HepG2 (cell line): ENCODE data around the gene AP1S3. TPM values are rescaled to one million over a fixed set of nuclear protein-coding genes. Genes with fewer than 3 reads are reported as not detected.

Source experiments
- ATAC-seq: fragments of 200-7000 bp; cut with Tn5 transposase; 3 replicates; pipeline ENCODE4 v1.9.1; 2020; ENCODE audit warnings: mild to moderate bottlenecking, moderate library complexity
- BruUV-seq: library from RNA; stranded (reverse); fragments of 400-500 nt; replicated peaks from 2 replicates; lab custom pipeline; 2021; lab: Mats Ljungman, UMichigan
- CTCF ChIA-PET: fragments of 300-600 bp; formaldehyde crosslinking; extraction: SDS; loops from one replicate; lab custom pipeline; 2021; ENCODE audit warnings: low total read pairs, inconsistent platforms, low intra/inter-chr PET ratio; lab: Yijun Ruan, JAX
- POLR2A ChIA-PET: fragments of 350-600 bp; sonication (Branson Sonifier 250); formaldehyde crosslinking; loops from one replicate; lab custom pipeline; 2020; ENCODE audit warnings: antibody characterized with exemption, inconsistent platforms; lab: Yijun Ruan, JAX
- DNase-seq: peaks from one replicate; pipeline ENCODE4 v3.0.0-alpha.2; 2015; ENCODE audit warnings: low spot score
- FAIRE-seq: peaks from 3 replicates; lab custom pipeline; 2011; peaks lifted over from hg19 to GRCh38; lab: Jason Lieb, UNC
- H2AFZ ChIP-seq: one replicate; pipeline ENCODE4 v1.6.1; 2011; ENCODE audit warnings: low read length, inconsistent platforms
- H3K27ac ChIP-seq: fragments of 300-600 bp; 3 replicates; pipeline ENCODE4 v1.8.0; 2011; ENCODE audit warnings: mixed run types, mild to moderate bottlenecking, mixed read lengths, low read length, inconsistent platforms; ENCODE audit not compliant: insufficient read depth; ENCODE audit errors: extremely low read length
- H3K27me3 ChIP-seq, 2 experiments: fragments of 200-600 bp in 1 of 2; 2 replicates in 1 of 2; 3 replicates in 1 of 2; pipeline versions ENCODE4 v1.6.0 to v1.8.0; 2011; ENCODE audit warnings: low read length in 2 of 2, mild to moderate bottlenecking in 2 of 2, moderate library complexity in 2 of 2, inconsistent platforms in 1 of 2; ENCODE audit not compliant: insufficient read depth in 2 of 2, control insufficient read depth in 1 of 2
- H3K36me3 ChIP-seq, 2 experiments: fragments of 200-600 bp in 1 of 2; replicated peaks in 1 of 2; 2 replicates in 1 of 2; 3 replicates in 1 of 2; pipeline versions ENCODE4 v1.5.1 to v1.8.0; 2011; ENCODE audit warnings: low read length in 2 of 2, inconsistent platforms in 1 of 2; ENCODE audit not compliant: insufficient read depth in 2 of 2, control insufficient read depth in 1 of 2
- H3K4me1 ChIP-seq: 2 replicates; pipeline ENCODE4 v1.5.1; 2012; ENCODE audit warnings: low read length, inconsistent platforms; ENCODE audit not compliant: insufficient read depth
- H3K4me2 ChIP-seq: 2 replicates; pipeline ENCODE4 v1.6.0; 2011; ENCODE audit warnings: low read depth, low read length, inconsistent platforms
- H3K4me3 ChIP-seq, 3 experiments: fragments of 200-600 bp in 1 of 3; sonication (generic), shearing (Covaris generic) in 1 of 3; replicated peaks in 1 of 3; 2 replicates each; pipeline ENCODE4 v1.5.1; 2011 to 2016; ENCODE audit warnings: low read length in 3 of 3, inconsistent platforms in 2 of 3, low read depth in 2 of 3, mild to moderate bottlenecking in 2 of 3, control low read depth in 1 of 3, mixed read lengths in 1 of 3; ENCODE audit not compliant: insufficient read depth in 1 of 3
- H3K79me2 ChIP-seq: one replicate; pipeline ENCODE4 v1.6.1; 2011; ENCODE audit warnings: low read length, inconsistent platforms; ENCODE audit not compliant: insufficient read depth
- H3K9ac ChIP-seq: 2 replicates; pipeline ENCODE4 v1.6.0; 2011; ENCODE audit warnings: mild to moderate bottlenecking, low read depth, low read length, inconsistent platforms; ENCODE audit not compliant: insufficient read depth
- H3K9me3 ChIP-seq: 2 replicates; pipeline ENCODE4 v1.5.1; 2012; ENCODE audit warnings: mild to moderate bottlenecking, low read length
- H4K20me1 ChIP-seq: 2 replicates; pipeline ENCODE4 v1.6.0; 2011; ENCODE audit warnings: inconsistent platforms, mild to moderate bottlenecking, low read length, moderate library complexity; ENCODE audit not compliant: insufficient read depth
- ATF7 ChIP-seq, 2 experiments: fragments of 450-650 bp in 1 of 2; sonication (generic) in 1 of 2; formaldehyde crosslinking in 1 of 2; IDR thresholded peaks; 2 replicates each; pipeline versions ENCODE4 v1.4.0 to v1.6.1; 2016 to 2020; ENCODE audit warnings: antibody characterized with exemption in 1 of 2, mild to moderate bottlenecking in 1 of 2, missing genetic modification reagents in 1 of 2
- CEBPG ChIP-seq: IDR thresholded peaks from 2 replicates; pipeline ENCODE4 v1.6.1; 2016
- ETV6 ChIP-seq: sonication (generic); formaldehyde crosslinking; conservative IDR thresholded peaks from 2 replicates; pipeline ENCODE4 v1.4.0; 2020; ENCODE audit warnings: missing genetic modification reagents
- HNRNPK ChIP-seq: fragments of 200-400 bp; formaldehyde crosslinking; IDR thresholded peaks from 2 replicates; pipeline ENCODE4 v1.6.1; 2018; ENCODE audit warnings: low read length, low read depth, moderate library complexity, mild to moderate bottlenecking; ENCODE audit not compliant: poor library complexity, severe bottlenecking
- HNRNPUL1 ChIP-seq: fragments of 200-400 bp; formaldehyde crosslinking; IDR thresholded peaks from 2 replicates; pipeline ENCODE4 v1.6.1; 2017; ENCODE audit warnings: low read depth, mild to moderate bottlenecking, low read length, moderate library complexity
- NR2F1 ChIP-seq, 2 experiments: fragments of 450-650 bp in 1 of 2; formaldehyde crosslinking in 1 of 2; IDR thresholded peaks; 2 replicates each; pipeline versions ENCODE4 v1.5.0 to v1.6.1; 2016 to 2020; ENCODE audit warnings: mild to moderate bottlenecking in 1 of 2, missing compliant biosample characterization in 1 of 2, missing genetic modification reagents in 1 of 2, moderate library complexity in 1 of 2
- PHF20 ChIP-seq: sonication (generic); formaldehyde crosslinking; IDR thresholded peaks from 2 replicates; pipeline ENCODE4 v1.5.0; 2020; ENCODE audit warnings: mild to moderate bottlenecking, missing genetic modification reagents
- POLR2AphosphoS2 ChIP-seq: IDR thresholded peaks from 2 replicates; pipeline ENCODE4 v1.6.1; 2011; ENCODE audit warnings: low read depth, low read length, improper control_type of control experiment
- PRPF4 ChIP-seq: fragments of 200-400 bp; formaldehyde crosslinking; IDR thresholded peaks from 2 replicates; pipeline ENCODE4 v1.6.1; 2016; ENCODE audit warnings: low read length, low read depth; ENCODE audit not compliant: poor library complexity, severe bottlenecking
- RELA ChIP-seq: sonication (generic); formaldehyde crosslinking; IDR thresholded peaks from 2 replicates; pipeline ENCODE4 v1.4.0; 2020; ENCODE audit warnings: missing genetic modification reagents
- SALL1 ChIP-seq: sonication (generic); formaldehyde crosslinking; IDR thresholded peaks from 2 replicates; pipeline ENCODE4 v1.8.0; 2022; ENCODE audit warnings: mild to moderate bottlenecking, missing genetic modification reagents
- SNAPC2 ChIP-seq: sonication (generic); formaldehyde crosslinking; IDR thresholded peaks from 2 replicates; pipeline ENCODE4 v1.8.1; 2022; ENCODE audit warnings: mild to moderate bottlenecking, missing genetic modification reagents
- TBP ChIP-seq: sonication (generic); formaldehyde crosslinking; IDR thresholded peaks from 2 replicates; pipeline ENCODE4 v1.5.0; 2020; ENCODE audit warnings: missing genetic modification reagents
- ZBTB25 ChIP-seq: IDR thresholded peaks from 2 replicates; pipeline ENCODE4 v1.6.1; 2018; ENCODE audit warnings: missing genetic modification reagents
- ZBTB46 ChIP-seq: sonication (generic); formaldehyde crosslinking; IDR thresholded peaks from 2 replicates; pipeline ENCODE4 v1.4.0; 2020; ENCODE audit warnings: mild to moderate bottlenecking, missing genetic modification reagents, borderline replicate concordance
- ZNF20 ChIP-seq: sonication (generic); formaldehyde crosslinking; IDR thresholded peaks from 2 replicates; pipeline ENCODE4 v1.4.0; 2020; ENCODE audit warnings: mild to moderate bottlenecking, moderate library complexity, missing genetic modification reagents
- ZNF724P ChIP-seq: sonication (generic); formaldehyde crosslinking; IDR thresholded peaks from 2 replicates; pipeline ENCODE4 v1.8.0; 2022; ENCODE audit warnings: missing genetic modification reagents, borderline replicate concordance
- ZNF790 ChIP-seq: sonication (generic); formaldehyde crosslinking; IDR thresholded peaks from 2 replicates; pipeline ENCODE4 v1.8.0; 2022; ENCODE audit warnings: missing genetic modification reagents, mild to moderate bottlenecking, borderline replicate concordance
- WGBS: methylation state at CpG from one replicate; pipeline ENCODE4 v1.1.6; 2017; ENCODE audit warnings: low lambda C conversion rate; 5-methylcytosine and 5-hydroxymethylcytosine counted together
- in situ Hi-C: cut with HindIII; loops from 2 replicates; pipeline ENCODE4 v1.10.0; 2017; ENCODE audit warnings: low pct_unique_long_range_greater_than_20kb; ENCODE audit not compliant: extremely low pct_ligation_motif_present
- intact Hi-C: fragments of 100-400 bp; cut with micrococcal nuclease; formaldehyde crosslinking; loops from one replicate; pipeline ENCODE4 v1.10.0; 2022; ENCODE audit not compliant: unreplicated experiment
- polyA plus RNA-seq, 8 experiments: library from polyadenylated mRNA; depleted of rRNA in 3 of 8; stranded (reverse) in 7 of 8; unstranded in 1 of 8; fragments of >200 nt; fragmentation: Illumina TruSeq in 4 of 8; extraction: Trizol in 4 of 8; gene quantifications; 2 replicates each; pipeline versions ENCODE4 v1.2.1 to v1.2.3, GENCODE V29; 2011 to 2016; ENCODE audit warnings: low read depth in 4 of 8, missing spikeins in 1 of 8, mixed read lengths in 1 of 8; ENCODE audit not compliant: insufficient read depth in 1 of 8
- total RNA-seq, 5 experiments: library from RNA; depleted of rRNA; stranded (reverse); fragments of >200 nt; fragmentation: Illumina TruSeq; extraction: Trizol; gene quantifications; 2 replicates each; pipeline ENCODE4 v1.2.3, GENCODE V29; 2016; ENCODE audit warnings: low read depth in 1 of 5
- TF ChIP-seq, protein P1 (sequence below): conservative IDR thresholded peaks from 2 replicates; pipeline ENCODE4 v1.6.1; 2018; ENCODE audit warnings: missing genetic modification reagents
- TF ChIP-seq, protein P2 (sequence below): sonication (generic); formaldehyde crosslinking; IDR thresholded peaks from 2 replicates; pipeline ENCODE4 v1.8.0; 2023; ENCODE audit warnings: mild to moderate bottlenecking, missing genetic modification reagents

AP1S3 gene
- total and polyA plus RNA-seq, 2 of the 13 experiments (the other 11 are each of a cell fraction or from before 2014, with no cell fraction given) = 3.0 to 16.3 TPM

GRCh38 chr2:223856021-223856420 lies 18.6 kb upstream of the AP1S3 start (continued):
- TF ChIP-seq NR2F1 (CRISPR knock-in tag; IDR thresholded peaks at IDR 0.05) (0 out of 4 replicates have a peak, but pooled peaks of 1 of the 2 experiments have one; percentile 35), ZBTB25 (0 out of 2 replicates have a peak, but pooled peaks have one; percentile 24), CEBPG (CRISPR knock-in tag) (peak; percentile 60)

DNA sequence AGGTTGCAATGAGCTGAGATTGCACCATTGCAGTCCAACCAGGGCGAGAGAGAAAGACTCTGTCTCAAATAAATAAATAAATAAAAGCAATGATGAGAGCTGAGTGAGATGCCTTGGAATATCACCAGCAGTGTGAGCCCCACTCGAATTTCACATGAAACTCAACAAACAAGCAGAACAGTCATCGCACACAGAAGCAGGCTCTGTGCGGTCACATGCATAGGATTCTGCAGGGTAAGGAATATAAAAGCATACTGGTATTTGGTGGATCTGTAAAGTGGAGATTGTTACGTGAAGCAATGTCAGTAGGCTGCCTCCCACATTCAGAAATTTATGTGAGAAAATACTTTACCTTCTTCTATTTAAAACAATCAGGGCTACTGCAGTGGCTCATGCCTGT lies 18.0 kb upstream of the AP1S3 start:
- Histone ChIP-seq H3K4me2 (no peak overlapping the region), H3K4me1 (peaks cover 41% of the 10 kb centered on the region), H4K20me1 (no peaks in the 10 kb centered on the region), H3K9ac (no peak overlapping the region), H2AFZ (no peak overlapping the region), H3K79me2 (no peaks in the 10 kb centered on the region), H3K36me3 (no peaks in the 10 kb centered on the region), H3K27me3 (no peaks in the 10 kb centered on the region), H3K9me3 (no peaks in the 10 kb centered on the region), H3K27ac (no peak overlapping the region), H3K4me3 (no peak overlapping the region)
- WGBS = 90% methylated on average over 5 of the region's 5 CpGs
- CTCF ChIA-PET = no interaction called here
- intact Hi-C loops = no loop called here
- in situ Hi-C loops = no loop called here
- POLR2A ChIA-PET = no interaction called here
- peak; percentile 36 for DNase-seq
- ATAC-seq = no peak
- BruUV-seq = no TSS peak
- no peak for FAIRE-seq
- TF ChIP-seq ATF7 (IDR thresholded peaks at IDR 0.05) (no peak), ATF7 (CRISPR knock-in tag; IDR thresholded peaks at IDR 0.05) (no peak), PHF20 (CRISPR knock-in tag) (no peak), PRPF4 (no peak), ZNF20 (CRISPR knock-in tag) (no peak), RELA (CRISPR knock-in tag) (no peak), POLR2AphosphoS2 (no peak), HNRNPK (no peak), ETV6 (CRISPR knock-in tag) (no peak), TBP (CRISPR knock-in tag) (no peak), ZNF724P (CRISPR knock-in tag) (no peak), ZBTB46 (no peak), SNAPC2 (CRISPR knock-in tag) (no peak), ZNF790 (CRISPR knock-in tag) (no peak), HNRNPUL1 (no peak), SALL1 (CRISPR knock-in tag) (no peak)
- TF ChIP-seq, protein P1, sequence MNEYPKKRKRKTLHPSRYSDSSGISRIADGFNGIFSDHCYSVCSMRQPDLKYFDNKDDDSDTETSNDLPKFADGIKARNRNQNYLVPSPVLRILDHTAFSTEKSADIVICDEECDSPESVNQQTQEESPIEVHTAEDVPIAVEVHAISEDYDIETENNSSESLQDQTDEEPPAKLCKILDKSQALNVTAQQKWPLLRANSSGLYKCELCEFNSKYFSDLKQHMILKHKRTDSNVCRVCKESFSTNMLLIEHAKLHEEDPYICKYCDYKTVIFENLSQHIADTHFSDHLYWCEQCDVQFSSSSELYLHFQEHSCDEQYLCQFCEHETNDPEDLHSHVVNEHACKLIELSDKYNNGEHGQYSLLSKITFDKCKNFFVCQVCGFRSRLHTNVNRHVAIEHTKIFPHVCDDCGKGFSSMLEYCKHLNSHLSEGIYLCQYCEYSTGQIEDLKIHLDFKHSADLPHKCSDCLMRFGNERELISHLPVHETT = no peak
- TF ChIP-seq, protein P2, sequence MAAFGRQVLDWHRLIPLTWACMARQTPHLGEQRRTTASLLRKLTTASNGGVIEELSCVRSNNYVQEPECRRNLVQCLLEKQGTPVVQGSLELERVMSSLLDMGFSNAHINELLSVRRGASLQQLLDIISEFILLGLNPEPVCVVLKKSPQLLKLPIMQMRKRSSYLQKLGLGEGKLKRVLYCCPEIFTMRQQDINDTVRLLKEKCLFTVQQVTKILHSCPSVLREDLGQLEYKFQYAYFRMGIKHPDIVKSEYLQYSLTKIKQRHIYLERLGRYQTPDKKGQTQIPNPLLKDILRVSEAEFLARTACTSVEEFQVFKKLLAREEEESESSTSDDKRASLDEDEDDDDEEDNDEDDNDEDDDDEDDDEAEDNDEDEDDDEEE (CRISPR knock-in tag) = no peak
